HG02870 (cell line): ENCODE data around the gene WDSUB1.

Experiments used
- ATAC-seq: cut with Tn5 transposase; IDR thresholded peaks from one replicate; pipeline ENCODE4 v1.9.1; 2021; ENCODE audit warnings: mild to moderate bottlenecking, moderate library complexity; ENCODE audit not compliant: unreplicated experiment

Gene WDSUB1

GRCh38 chr2:159267921-159268320 is 18.6 kb downstream of the WDSUB1 start:
- no peak for ATAC-seq

- peak; percentile 80 for ATAC-seq
These were observed 19.9 kb downstream of the WDSUB1 start for GRCh38 chr2:159266554-159266953.

GRCh38 chr2:159265171-159265576 is 21.3 kb downstream of the WDSUB1 start:
- ATAC-seq, result no peak

GRCh38 chr2:159262904-159263303 is 23.6 kb downstream of the WDSUB1 start:
- no peak for ATAC-seq

- ATAC-seq, result no peak
These were observed 24.3 kb downstream of the WDSUB1 start for GRCh38 chr2:159262226-159262625.

- no peak for ATAC-seq
These were observed 30.3 kb downstream of the WDSUB1 start for GRCh38 chr2:159256159-159256558.

GRCh38 chr2:159252905-159253304 is 33.6 kb downstream of the WDSUB1 start:
- ATAC-seq, result no peak

GRCh38 chr2:159251296-159252173 is 35.0 kb downstream of the WDSUB1 start:
- ATAC-seq, result no peak

- ATAC-seq, result no peak
These were observed 36.4 kb downstream of the WDSUB1 start for GRCh38 chr2:159249990-159250715.

- ATAC-seq, result no peak
These were observed 40.0 kb downstream of the WDSUB1 start for GRCh38 chr2:159246325-159246988.

GRCh38 chr2:159243529-159243928 is 43.0 kb downstream of the WDSUB1 start:
- ATAC-seq, result no peak

GRCh38 chr2:159234868-159235267 is 51.6 kb downstream of the WDSUB1 start:
- ATAC-seq, result no peak

GRCh38 chr2:159232456-159233170 is 53.9 kb downstream of the WDSUB1 start:
- ATAC-seq, result no peak

- no peak for ATAC-seq
These were observed 56.2 kb downstream of the WDSUB1 start for GRCh38 chr2:159230145-159230877.

- no peak for ATAC-seq
These were observed 56.9 kb downstream of the WDSUB1 start for GRCh38 chr2:159229476-159230144.

- no peak for ATAC-seq
These were observed 58.4 kb downstream of the WDSUB1 start for GRCh38 chr2:159228081-159228581.

GRCh38 chr2:159227467-159227866 is 59.0 kb downstream of the WDSUB1 start:
- ATAC-seq, result no peak

GRCh38 chr2:159226608-159227385 is 59.7 kb downstream of the WDSUB1 start:
- no peak for ATAC-seq

GRCh38 chr2:159226059-159226461 is 60.4 kb downstream of the WDSUB1 start:
- no peak for ATAC-seq
